GM21786 (cell line): ENCODE results near the gene TP53I13.

Source experiments
- ATAC-seq: cut with Tn5 transposase; IDR thresholded peaks from one replicate; pipeline ENCODE4 v1.9.1; 2021; ENCODE audit not compliant: unreplicated experiment

The TP53I13 gene

GRCh38 chr17:29578626-29579485 is 10.4 kb downstream of the TP53I13 start:
- no peak for ATAC-seq

- peak; percentile 79 for ATAC-seq
These were observed 11.6 kb downstream of the TP53I13 start for GRCh38 chr17:29579866-29580771.

- ATAC-seq: no peak
These were observed 13.2 kb downstream of the TP53I13 start for GRCh38 chr17:29581583-29582253.

DNA sequence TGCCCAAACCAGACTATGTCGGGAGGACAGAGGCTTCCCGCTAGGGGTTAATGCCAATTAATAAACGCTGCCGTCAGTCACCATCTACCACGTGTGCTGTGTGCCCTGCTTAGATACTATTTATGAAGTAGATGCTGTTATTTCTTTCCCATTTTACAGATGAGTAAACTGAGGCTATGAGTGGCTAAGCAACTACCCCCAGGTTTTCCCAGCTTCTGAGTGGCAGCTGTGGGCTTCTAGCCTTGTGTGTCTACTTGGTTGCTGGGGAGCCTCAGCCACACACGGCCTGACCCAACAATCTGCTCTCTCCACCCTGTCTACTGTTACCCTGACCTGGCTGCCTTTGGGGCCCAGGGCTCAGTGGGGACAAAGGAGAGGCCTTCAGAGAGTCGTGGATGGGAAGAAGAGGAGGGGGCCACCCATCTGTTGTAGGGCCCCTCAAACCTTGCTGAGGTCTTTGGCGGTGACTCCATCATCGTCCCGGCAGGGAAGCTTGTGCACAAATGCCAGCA is 13.8 kb downstream of the TP53I13 start:
- ATAC-seq: no peak

DNA sequence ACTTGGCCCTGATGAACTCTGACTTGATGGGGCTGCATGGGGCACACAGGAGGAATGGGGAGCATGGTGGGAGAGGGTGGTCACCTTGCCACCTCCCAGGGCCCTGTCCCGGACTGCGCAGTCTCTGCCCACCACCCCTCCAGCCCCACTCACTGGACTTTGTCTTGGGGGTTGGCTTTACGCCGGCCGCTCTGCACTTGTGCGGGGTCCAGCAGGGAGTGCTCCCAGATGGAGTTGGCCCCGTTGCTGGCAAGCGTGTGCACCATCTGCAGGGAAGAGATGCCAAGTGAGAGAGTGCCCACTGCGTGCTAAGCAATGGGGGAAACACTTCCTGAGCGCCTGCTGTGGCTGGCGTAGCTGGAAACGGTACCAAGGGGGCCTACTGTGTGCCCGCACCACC is 14.3 kb downstream of the TP53I13 start:
- no peak for ATAC-seq

DNA sequence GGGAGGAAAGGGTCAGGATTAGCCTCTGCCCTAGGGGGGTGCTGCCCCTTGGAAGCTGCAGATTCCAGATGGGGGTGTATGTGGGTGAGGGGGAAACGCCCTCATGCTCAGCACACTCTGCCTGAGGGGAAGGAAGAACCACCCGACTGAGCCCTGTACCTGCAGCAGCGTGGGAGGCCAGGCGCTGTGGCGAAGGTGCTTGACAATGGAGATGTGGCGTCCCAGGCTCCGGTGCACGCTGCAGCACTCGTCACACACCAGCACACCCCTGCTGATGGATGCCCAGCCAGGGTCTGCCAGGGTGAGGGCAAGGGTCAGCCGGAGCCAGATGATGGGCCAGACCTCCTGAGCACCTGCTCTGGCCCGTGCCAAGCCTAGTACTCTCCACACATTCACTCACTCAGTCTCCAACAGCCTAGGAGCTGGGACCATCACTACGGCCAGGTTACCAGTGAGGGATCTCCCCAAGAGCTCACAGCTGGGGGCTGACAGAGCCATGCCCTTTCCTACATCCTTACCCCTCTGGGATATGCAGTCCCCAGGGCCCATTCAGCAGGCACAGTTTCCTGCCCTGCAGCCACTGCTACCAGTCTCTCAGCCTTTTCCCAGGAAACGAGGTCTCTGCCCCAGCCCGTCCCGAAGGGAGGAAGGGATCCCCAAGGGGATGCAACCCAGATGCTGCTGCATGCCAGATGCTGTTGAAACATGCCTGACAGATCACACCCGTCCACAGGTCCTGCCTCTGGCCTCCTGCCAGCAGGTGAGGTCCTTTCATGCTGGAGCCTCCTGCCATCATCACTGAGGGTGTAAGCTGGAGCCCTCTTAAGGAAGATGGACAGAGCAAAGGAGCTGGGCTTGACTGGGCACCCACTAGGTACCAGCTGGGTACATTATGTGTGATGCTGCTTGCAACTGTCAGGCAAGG is 15.1 kb downstream of the TP53I13 start:
- ATAC-seq: no peak

DNA sequence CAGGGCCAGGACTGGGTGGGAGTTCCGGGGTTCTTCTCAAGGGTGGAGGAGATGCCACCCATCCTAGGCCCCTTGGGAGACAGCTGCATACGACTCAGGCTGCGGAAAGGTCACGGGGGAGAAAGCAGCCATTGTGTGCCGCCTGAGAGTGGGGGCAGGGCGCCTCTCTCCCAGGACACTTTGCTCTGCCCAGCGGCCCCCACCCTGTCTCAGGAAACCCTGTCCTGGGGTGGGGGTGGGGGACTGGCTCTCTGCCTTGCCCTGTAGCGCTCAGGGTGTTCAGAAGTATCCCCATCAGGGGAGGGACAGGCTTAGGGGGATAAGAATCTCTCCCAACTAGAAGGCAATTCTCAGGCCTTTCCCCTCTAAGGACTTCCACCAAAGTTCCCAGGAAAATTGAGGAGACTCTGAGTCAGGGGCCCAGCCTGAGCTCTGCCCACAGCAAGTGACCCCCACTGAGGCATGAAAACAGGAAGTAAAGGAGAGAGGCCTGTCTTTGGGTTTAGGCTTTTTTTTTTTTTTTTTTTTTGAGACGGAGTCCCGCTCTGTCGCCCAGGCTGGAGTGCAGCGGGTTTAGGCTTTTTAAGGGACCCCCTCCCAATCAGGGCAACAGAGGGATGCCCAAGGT is 16.1 kb downstream of the TP53I13 start:
- no peak for ATAC-seq

- ATAC-seq: no peak
These were observed 16.7 kb downstream of the TP53I13 start for GRCh38 chr17:29585080-29585751.

GRCh38 chr17:29586676-29587469 is 18.4 kb downstream of the TP53I13 start:
- no peak for ATAC-seq

- no peak for ATAC-seq
These were observed 19.1 kb downstream of the TP53I13 start for GRCh38 chr17:29587591-29587990.

DNA sequence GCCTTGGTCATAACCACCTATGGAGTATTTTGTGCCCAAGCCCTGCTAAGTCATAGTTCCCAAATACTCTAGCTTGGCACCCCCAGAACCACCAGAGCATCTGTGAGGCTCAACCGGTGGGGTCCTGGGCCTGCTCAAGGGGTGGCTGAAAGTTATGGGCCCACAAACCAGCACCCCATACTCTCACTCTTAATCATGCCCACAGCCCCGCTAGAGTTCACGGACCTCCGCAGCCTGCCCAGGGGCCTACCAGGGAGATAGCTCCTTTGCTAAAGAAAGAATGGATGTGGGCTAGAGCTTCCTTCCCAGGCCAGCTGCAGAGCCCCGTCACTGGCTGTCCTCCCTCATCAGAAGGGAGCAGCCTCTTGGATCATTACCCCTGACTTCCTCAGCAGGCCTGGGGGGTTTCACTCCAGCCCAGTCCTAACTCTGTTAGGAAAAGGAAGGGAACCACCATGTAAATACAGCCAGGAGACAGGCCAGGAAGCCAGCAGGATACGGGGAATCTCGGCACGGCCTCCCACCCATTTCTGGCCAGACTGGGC is 19.6 kb downstream of the TP53I13 start:
- ATAC-seq: no peak

GRCh38 chr17:29588562-29589411 is 20.3 kb downstream of the TP53I13 start:
- no peak for ATAC-seq

GRCh38 chr17:29589524-29590410 is 21.3 kb downstream of the TP53I13 start, which contains the start of gene GIT1:
Gene GIT1 (minus strand): TSS chr17:29589648. CDS start chr17:29589378, 270 bp downstream.
- ATAC-seq: no peak

DNA sequence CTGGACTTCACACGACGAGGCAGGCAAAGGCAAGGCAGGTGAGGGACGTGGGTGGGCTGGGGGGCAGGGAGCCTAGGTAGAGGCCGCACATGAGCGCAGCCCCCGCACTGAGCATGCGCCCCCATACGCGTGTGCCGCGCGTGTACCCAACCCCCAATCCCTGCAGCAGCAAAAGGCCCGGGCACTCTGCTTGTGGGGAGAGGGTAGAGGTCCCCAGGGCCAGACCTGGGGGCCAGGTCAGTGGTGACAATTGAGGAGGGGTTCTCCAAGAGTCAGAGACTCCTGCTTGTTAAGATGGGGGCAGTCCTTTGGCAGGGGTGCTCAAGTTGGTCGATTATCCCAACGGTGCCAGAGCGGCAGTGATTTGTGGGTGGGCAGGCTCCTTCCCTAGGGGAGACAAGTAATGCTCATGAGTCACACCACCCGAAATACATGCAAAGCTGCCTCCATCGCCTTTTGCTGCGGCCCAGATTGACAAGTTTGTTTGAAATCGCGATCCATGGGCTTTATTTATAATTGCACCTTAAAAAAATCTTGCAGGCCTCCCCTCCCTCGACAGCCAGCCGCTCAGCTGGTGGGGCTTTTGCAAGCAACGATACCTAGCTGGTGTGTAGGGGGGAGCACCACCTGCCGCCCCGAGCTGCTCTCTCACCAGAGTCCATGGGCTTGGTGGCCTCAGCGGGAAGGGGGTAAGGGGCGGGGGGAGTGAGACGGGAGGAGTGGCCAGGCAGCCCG is 22.1 kb downstream of the TP53I13 start:
- ATAC-seq: no peak

DNA sequence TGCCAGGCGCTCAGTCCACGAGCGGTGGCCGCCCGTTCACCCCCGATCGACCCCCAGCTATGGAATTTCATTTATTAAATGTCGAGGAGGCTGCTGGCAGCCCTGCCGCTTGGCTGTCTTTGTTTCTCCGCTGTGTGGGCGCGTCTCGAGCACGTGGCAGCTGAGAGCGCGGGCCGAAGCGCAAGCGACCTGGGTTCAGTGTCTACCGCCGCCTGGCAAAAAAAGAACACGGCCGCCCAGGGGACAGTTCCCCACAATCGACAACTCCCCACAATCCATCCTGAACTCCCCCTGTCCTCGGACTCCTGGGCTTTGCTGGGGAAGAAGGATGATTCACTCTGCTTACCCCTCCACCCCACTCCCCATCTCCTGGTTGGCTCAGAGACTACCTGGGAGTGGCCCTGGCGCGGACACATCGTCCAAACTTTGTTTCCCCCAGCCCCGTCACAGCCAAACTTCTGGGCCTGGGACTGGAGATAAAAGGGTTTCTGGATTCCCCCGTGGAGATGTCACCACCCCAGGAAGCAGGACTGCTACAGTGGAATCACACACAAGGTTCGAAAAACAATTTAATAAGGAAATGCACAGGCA is 22.7 kb downstream of the TP53I13 start:
- ATAC-seq: no peak
